Heart left ventricle (tissue), 13 donors: ENCODE results near the gene LIMK2.

Experiments
- CTCF ChIP-seq, 12 donors: fragments of 200-600 bp; sonication (generic) in 4 of 12; IDR thresholded peaks; one replicate each; pipeline versions ENCODE4 v1.5.0 to v1.8.0; 2018 to 2022; ENCODE audit warnings: antibody characterized with exemption in 12 of 12, mild to moderate bottlenecking in 5 of 12
- POLR2A ChIP-seq, 2 donors: fragments of 450-650 bp; IDR thresholded peaks; one replicate each; pipeline ENCODE4 v1.6.1; 2017; ENCODE audit warnings: antibody characterized with exemption in 2 of 2, mild to moderate bottlenecking in 2 of 2, moderate library complexity in 2 of 2
- donor health status: ischemic (EF 13 %, LVEDD 7.1; RV severe dilation, severe dysfunction).
- donor health status: DM: no; HTN: yes; CAD: no.
- donor health status: DM: no; HTN: no; CAD: no.
- donor health status: ischemic (EF 25% LVEDD 6.9; RV normal size, moderate dysfunction).
- donor health status: ischemic (EF 25% LVEDD 5.7; RV mildly dilated, moderate dysfunction).
- donor health status: ischemic (EF 35%, LVEDD 5.7; RV mildly dilated, moderate dysfunction).
- donor health status: nonischemic (EF 11% LVEDD 7.7; RV severe dilation, severe dysfunction).
- donor health status: DM: yes; HTN: yes; CAD: no.
- donor health status: PGD.
- donor health status: ischemic (EF 29% LVEDD 5.4; RV normal size, mild dysfunction).
- donor health status: nonischemic (EF 23%, LVEDD 6.1; RV moderate dilation, normal function).

- TF ChIP-seq CTCF (IDR thresholded peaks at IDR 0.05) (no peak), POLR2A (IDR thresholded peaks at IDR 0.05) (no peak)
Measured at GRCh38 chr22:31218565-31219262, 6.6 kb downstream of the LIMK2 start.
